Omental fat pad (tissue), 4 donors: ENCODE data around the gene SYTL2. TPM values are rescaled to one million over a fixed set of nuclear protein-coding genes. Genes with fewer than 3 reads are reported as not detected.

Source experiments
- ATAC-seq: fragments of 150-250 bp; one replicate; pipeline ENCODE4 v1.9.1; 2016; ENCODE audit warnings: mild to moderate bottlenecking, moderate library complexity; ENCODE audit not compliant: low FRiP score
- DNase-seq: peaks from one replicate; pipeline ENCODE4 v3.0.0-alpha.2; 2019; ENCODE audit warnings: low spot score
- CTCF ChIP-seq, 3 donors: fragments of 450-650 bp; IDR thresholded peaks; one replicate each; pipeline ENCODE4 v1.5.1; 2016 to 2017; ENCODE audit warnings: antibody characterized with exemption in 3 of 3, mild to moderate bottlenecking in 3 of 3, moderate library complexity in 2 of 3
- total RNA-seq, 4 donors: library from RNA; depleted of rRNA; stranded (reverse); fragments of >200 nt; gene quantifications; one replicate each; pipeline ENCODE4 v1.1.0, GENCODE V29; 2016

The SYTL2 gene
- total RNA-seq, 4 donors from 2014 or later, result 14.3 to 33.9 (median 17.8) TPM

DNA sequence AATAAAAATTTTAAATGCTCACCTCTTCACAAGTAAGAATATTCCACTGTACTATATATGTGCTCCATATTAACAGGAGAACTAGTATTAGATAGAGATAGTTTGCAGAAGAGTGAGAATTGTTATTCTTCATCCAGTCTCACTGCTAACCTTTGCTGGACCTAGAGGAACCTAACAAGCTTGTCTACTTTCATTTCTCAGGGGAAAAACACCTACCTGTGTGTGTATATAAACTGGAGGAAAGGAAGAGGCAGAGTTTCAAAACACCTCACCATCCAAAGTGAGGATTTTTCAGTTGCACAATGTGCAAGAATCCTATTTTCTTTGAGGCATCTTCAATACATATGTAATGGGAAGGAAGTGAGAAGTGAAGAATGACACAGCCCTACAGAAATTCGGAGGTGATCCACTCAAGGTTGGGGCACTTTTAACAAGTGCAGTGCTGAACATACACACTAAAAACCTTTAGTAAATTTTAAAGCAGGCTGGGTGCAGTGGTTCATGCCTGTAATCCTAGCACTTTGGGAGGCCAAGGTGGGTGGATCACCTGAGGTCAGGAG is 52.4 kb downstream of the SYTL2 start:
- no peak for ATAC-seq
- DNase-seq, result no peak
- no peak for TF ChIP-seq CTCF (IDR thresholded peaks at IDR 0.05)

- TF ChIP-seq CTCF (IDR thresholded peaks at IDR 0.05), result no peak
- DNase-seq (no peak), ATAC-seq (no peak)
These were observed 52.9 kb downstream of the SYTL2 start for GRCh38 chr11:85758026-85758425.

DNA sequence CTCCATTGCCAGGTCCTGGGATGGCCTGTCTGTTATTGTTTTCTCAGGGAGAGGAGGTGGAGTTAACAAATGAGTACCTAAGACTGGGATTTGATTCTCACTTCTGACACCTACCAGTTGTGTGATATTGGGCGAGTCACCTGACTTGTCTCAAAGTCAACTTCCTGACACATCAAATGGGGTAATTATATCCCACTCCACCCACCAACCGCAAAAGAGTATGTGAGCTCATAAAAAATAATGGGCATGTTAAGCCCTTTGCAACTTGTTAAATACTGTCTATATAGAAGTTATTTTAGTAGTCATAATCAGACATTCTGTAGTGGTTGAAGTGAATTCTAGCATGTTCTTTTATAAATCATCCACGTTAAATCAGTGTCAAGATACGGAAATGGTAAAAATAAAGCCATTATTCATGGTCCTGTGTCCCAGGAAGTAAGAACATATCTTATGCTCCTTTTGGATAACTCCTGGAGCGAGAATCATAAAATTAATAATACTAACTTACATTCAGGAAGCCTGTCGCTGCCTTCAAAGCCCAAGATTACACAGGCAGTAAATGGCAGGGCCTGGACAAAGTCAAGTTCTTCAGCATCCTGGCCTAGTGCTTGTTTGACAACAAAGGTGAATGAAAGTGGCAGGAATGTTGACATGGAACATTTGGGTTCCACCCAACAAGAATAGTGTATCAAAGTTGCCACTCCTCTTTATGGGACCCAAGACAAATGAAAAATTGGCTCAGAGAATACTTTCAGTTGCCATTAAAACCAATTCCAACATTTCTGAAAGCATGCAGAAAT is 54.3 kb downstream of the SYTL2 start:
- ATAC-seq (no peak), DNase-seq (no peak)
- no peak for TF ChIP-seq CTCF (IDR thresholded peaks at IDR 0.05)

- ATAC-seq (no peak), DNase-seq (no peak)
- TF ChIP-seq CTCF (IDR thresholded peaks at IDR 0.05), result no peak
These were observed 55.2 kb downstream of the SYTL2 start for GRCh38 chr11:85755701-85756100.

DNA sequence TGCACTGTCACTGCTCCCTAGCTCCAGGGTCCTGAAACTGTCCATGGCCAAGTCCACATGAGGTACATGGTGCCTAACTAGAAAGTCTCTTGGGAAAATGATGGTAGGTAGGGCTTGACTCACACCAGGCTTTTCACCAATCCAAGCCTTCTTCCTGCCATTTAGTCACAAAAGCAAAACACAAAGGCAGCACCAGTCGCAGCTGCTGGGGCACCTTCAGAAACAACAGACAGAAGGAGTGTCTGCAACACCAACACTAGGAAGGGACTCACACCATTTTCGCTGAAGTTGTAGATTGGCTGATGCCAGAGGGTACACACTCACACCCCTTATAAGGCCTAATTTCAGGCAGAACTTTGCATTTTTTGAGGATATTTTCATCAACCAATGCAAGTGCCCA is 55.7 kb downstream of the SYTL2 start:
- TF ChIP-seq CTCF (IDR thresholded peaks at IDR 0.05), result no peak
- no peak for ATAC-seq
- no peak for DNase-seq

- ATAC-seq (no peak), DNase-seq (no peak)
- TF ChIP-seq CTCF (IDR thresholded peaks at IDR 0.05), result no peak
These were observed 57.9 kb downstream of the SYTL2 start for GRCh38 chr11:85752890-85753581.
